HuH-7 (cell line): ENCODE data around the gene SVOP.
A peak's percentile ranks its signal among the peaks of the same experiment; 100 is the strongest.
"Not testable (repeated sequence)": the region's sequence is repeated elsewhere in the genome, so short reads cannot be mapped to it uniquely, and the experiment has no call there.

ENCODE experiments used
- DNase-seq: peaks from one replicate; pipeline ENCODE4 v3.0.0; 2011; ENCODE audit warnings: low spot score

The SVOP gene, protein sequence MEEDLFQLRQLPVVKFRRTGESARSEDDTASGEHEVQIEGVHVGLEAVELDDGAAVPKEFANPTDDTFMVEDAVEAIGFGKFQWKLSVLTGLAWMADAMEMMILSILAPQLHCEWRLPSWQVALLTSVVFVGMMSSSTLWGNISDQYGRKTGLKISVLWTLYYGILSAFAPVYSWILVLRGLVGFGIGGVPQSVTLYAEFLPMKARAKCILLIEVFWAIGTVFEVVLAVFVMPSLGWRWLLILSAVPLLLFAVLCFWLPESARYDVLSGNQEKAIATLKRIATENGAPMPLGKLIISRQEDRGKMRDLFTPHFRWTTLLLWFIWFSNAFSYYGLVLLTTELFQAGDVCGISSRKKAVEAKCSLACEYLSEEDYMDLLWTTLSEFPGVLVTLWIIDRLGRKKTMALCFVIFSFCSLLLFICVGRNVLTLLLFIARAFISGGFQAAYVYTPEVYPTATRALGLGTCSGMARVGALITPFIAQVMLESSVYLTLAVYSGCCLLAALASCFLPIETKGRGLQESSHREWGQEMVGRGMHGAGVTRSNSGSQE

DNA sequence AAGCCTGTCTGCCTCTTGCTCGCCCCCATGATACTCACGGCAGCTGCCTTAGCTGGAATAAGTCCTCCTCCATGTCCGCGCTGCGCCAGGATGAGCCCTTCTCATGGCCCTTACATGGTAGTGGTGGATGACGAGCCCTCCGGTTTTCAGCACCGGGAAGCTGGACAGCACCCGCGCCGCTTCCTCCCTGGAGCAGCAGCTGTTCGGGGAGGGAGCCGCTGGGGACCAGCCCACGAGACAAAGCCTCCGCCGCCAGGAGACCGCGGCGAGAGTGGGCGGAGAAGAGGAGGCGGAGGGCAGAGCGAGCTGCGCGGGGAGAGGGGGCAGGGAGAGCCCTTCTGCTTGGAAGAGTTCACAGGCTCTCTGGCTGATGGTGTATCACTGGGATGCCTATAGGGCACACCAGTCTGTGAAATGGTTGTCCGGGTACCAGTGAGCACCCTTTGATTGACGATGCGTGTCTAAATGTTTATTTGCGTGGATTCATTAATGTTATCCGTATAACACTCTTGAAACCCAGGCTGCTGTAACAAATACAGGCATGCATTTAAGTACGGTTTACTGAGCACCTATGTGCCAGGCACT lies at the start of gene SVOP:
Gene SVOP, minus strand, starts transcription at position 273 of the 585 bp plus-strand sequence. Its CDS starts 200 bp downstream, at position 73.
- peak; percentile 87 for DNase-seq

DNA sequence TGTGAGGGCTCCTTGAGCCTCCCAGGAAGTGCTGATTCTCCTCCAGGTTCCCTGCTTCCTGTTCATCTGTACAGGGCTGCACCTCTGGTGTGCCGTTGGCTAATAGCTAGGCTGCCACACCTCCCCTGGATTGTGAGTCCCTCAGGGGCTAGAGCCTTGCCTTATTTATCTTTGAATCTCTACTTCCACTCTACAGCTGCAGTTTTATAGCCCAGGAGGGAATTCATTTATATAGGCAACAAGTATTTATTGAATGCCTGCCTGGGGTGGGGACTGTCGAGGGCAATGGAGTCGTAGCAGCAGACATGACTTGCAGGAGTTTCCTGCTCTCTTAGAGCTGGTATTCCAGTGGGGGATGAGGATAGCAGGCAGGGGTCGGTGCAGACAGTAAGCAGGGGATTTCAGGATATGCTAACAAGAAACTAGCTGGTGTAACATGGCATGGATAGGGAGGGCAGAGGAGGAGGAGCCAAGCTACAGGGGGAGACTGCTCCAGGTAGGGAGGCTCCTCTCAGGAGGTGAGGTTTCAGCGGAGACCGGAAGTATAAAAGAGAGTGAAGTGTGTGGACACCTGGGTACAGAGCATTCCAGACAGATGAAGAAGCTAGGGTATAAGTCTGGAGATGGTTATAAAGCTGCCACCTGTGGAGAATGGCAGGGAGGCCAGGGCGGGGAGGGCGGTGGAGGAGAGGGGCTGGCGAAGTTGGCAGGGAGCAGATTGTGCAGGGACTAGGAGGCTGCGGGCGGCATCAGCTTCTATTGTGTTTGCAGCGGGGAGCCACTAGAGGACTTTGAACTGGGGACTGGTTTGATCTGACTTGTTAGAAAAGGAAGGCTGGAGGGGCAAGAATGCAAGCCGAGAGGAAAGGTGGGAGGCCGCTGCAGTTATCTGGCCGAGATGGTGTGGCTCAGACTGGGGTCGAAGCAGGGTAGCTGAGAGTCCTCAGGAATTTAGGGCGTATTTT lies 48.7 kb upstream of the SVOP start:
- DNase-seq, result peak; percentile 47

DNA sequence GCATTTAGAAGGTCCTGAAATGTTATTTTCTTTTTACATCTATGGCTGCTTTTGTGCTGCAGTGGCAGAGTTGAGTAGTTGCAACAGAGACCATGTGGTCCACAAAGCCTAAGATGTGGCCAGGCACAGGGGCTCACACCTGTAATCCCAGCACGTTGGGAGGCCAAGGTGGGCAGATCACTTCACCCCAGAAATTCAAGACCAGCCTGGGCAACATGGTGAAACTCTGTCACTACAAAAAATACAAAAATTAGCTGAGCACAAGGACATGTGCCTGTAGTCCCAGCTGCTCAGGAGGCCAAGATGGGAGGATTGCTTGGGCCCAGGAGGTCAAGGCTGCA lies 45.0 kb upstream of the SVOP start:
- DNase-seq, result no peak

DNA sequence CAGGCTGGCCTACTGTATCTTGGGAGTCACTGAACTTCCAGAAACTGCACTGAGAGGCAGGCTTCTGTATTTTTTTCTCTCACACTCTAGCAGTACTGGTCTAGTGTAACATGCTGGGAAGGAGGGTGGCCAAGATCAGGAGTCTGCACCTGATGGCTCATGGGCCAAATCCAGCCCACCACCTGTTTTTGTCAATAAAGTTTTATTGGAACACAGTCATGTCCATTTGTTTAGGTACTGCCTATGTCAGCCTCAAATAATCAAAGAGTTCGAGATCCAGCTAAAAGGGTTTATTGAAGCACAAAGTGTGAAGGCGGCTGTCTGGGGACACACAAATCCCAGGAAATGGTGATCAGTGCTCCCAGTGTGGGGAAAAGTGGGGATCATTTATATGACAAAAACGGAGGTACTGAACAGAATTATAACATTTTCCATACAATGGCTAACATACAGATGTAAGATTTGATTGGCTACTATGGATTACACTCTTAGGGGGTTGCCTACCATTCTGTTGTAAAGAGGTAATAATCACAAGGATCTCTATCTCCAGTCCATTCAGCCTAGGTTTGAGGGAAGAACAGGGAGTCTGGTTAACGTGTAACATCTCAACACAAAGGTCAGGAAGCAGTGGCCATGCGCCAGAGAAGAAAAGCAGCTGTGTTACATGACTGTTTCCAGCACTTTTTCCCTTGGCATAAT lies 44.4 kb upstream of the SVOP start:
- peak; percentile 17 for DNase-seq

DNA sequence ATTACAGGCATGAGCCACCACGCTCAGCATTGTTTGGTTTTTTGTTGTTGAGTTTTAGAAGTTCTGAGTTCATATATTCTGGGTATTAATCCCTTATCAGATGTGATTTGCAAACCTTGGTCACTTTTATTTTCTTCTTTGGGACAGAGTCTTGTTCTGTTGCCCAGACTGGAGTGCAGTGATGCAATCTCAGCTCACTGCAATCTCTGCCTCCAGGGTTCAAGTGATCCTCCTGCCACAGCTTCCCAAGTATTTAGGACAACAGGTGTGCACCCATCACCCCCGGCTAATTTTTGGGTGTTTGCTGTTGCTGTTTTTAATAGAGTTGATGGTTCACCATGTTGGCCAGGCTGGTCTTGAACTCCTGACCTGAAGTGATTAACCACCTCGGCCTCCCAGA lies 43.3 kb upstream of the SVOP start:
- DNase-seq, result no peak

GRCh38 chr12:109058773-109059172 lies 37.9 kb upstream of the SVOP start:
- no peak for DNase-seq

DNA sequence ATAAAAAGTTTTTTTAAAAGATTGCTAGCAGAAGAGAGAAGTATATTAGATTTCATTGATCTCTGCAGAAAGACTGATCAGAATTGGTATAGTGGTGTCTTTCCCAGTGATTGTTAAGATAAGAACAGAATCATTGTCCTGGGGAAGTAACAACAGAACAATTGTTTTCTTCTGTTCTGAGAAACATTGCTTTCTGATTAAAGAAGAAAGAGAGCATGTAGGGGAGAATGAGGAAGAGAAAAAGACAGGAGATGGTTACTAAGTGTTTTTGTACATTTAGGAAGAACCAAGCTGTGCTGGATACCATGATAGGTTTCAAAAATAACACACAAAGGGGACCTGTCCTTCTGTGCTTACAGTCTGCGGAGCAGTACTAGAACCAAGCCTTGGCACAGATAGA lies 36.5 kb upstream of the SVOP start:
- DNase-seq, result no peak

DNA sequence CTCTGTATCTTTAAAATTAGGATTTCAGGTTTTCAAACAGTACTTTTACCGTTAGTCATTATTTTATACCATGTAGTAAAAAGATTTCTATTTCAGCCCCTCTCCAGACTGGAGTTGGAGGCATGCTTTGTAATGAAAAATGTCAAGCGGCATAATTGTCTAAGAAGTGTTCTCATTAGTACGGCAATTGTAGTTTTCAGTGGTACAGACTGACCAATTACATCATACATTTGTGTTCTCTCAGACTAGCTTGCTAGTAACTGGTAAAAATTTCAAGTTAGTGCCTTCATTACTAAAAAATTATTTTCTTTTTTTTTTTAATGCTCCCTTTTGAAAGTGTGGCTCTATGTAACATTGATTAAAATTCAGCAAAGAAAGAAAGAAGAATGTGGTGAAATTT lies 36.0 kb upstream of the SVOP start:
- no peak for DNase-seq

DNA sequence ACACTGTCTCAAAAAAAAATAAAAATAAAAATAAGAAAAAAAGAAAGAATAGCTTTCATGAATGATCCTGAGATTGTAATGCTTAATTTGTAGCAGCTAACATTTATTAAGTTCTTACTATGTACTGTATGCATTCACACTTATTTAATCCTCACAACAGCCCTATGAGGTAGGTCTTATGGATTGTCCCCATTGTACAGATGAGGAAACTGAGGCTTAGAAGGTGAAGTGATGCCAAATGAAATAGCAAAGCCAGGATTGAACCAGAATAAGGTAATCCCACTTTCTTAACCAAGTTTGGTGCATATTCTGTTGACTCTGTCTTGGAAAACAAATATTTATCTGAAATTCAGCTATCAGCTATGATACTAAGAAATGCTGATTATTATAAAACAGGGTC lies 33.7 kb upstream of the SVOP start:
- DNase-seq, result no peak

GRCh38 chr12:109054124-109054513 lies 33.3 kb upstream of the SVOP start:
- DNase-seq, result not testable (repeated sequence)

GRCh38 chr12:109053382-109054123 lies 32.7 kb upstream of the SVOP start:
- DNase-seq, result no peak

- peak; percentile 82 for DNase-seq
These were observed 31.8 kb upstream of the SVOP start, which contains the start of gene USP30 for GRCh38 chr12:109052414-109053323. USP30 (plus strand) TSS chr12:109052576; CDS start chr12:109052679, 103 bp downstream.

DNA sequence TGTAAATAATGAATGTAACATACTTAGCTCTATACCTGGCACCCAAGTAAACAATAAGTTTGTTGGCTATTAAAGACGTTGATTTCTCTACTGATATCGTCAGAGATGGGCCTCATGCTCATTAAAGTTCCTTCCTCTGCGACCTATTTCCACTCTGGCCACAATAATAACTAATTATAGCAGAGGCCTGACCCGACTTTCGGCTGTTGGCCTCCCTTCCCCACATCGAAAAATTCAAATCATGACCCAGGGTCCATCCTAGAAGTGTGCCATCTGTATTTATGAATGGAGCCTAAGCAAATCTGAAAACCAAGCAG lies 31.2 kb upstream of the SVOP start:
- no peak for DNase-seq

GRCh38 chr12:109049794-109050193 lies 28.9 kb upstream of the SVOP start:
- DNase-seq, result not testable (repeated sequence)

GRCh38 chr12:109048706-109049105 lies 27.8 kb upstream of the SVOP start:
- not testable (repeated sequence) for DNase-seq

GRCh38 chr12:109047081-109047805 lies 26.4 kb upstream of the SVOP start:
- no peak for DNase-seq

DNA sequence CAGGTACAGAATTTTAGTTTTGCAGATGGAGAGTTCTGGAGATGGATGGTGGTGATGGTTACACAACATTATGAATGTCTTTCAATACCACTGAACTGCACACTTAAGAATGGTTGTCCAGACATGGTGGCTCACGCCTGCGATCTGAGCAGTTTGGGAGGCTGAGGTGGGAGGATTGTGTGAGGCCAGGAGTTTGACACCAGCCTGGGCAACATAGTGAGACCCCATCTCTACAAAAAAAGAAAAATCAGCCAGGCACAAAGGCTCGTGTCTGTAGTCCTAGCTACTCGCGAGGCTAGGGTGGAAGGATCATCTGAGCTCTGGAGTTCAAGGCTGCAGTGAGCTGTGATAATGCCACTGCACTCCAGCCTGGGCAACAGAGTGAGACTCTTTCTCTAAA lies 23.4 kb upstream of the SVOP start:
- DNase-seq, result no peak

DNA sequence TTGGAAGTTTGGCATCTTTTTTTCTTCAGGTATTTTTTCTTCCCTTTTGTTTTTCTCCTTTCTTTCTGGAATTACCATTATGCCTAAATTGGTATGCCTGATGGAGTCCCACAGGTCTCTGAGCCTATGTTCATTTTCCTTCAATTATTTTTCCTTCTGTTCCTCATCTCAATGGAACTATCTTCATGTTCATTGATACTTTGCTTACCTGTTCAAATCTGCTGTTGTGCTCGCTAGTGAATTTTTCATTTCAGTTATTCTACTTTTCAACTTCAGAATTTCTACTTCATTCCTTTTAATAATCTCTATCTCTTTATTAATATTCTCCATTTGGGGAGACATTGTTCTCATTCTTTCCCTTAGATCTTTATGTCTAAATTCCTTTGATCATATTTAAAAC lies 16.1 kb upstream of the SVOP start:
- no peak for DNase-seq
